CD14-positive monocyte (primary cell): ENCODE measurements around the gene FAM135A. TPM values are rescaled to one million over a fixed set of nuclear protein-coding genes. Genes with fewer than 3 reads are reported as not detected.

ENCODE experiments used
- DNase-seq, 3 donors: peaks; one replicate each; pipeline ENCODE4 v3.0.0-alpha.2; 2011 to 2022
- H2AFZ ChIP-seq: 2 replicates; pipeline ENCODE4 v1.6.0; 2012; ENCODE audit warnings: mild to moderate bottlenecking, low read depth, low read length, inconsistent platforms; ENCODE audit not compliant: insufficient read depth, poor library complexity, severe bottlenecking
- H3K27ac ChIP-seq, 2 donors: 1 replicate in 1 of 2; 2 replicates in 1 of 2; pipeline ENCODE4 v1.5.1; 2012 to 2013; ENCODE audit warnings: low read length in 2 of 2, control low read depth in 1 of 2, inconsistent platforms in 1 of 2, low read depth in 1 of 2, mild to moderate bottlenecking in 1 of 2
- H3K27me3 ChIP-seq, 2 donors: one replicate each; pipeline versions ENCODE4 v1.6.0 to v1.6.1; 2011 to 2013; ENCODE audit warnings: low read length in 2 of 2; ENCODE audit not compliant: control insufficient read depth in 2 of 2, insufficient read depth in 2 of 2
- H3K36me3 ChIP-seq, 2 donors: replicated peaks in 1 of 2; 1 replicate in 1 of 2; 2 replicates in 1 of 2; pipeline versions ENCODE4 v1.5.1 to v1.6.1; 2012 to 2013; ENCODE audit warnings: low read length in 2 of 2, control low read depth in 1 of 2, inconsistent platforms in 1 of 2, mild to moderate bottlenecking in 1 of 2; ENCODE audit not compliant: insufficient read depth in 2 of 2, control insufficient read depth in 1 of 2
- H3K4me1 ChIP-seq, 2 donors: 1 replicate in 1 of 2; 2 replicates in 1 of 2; pipeline versions ENCODE4 v1.5.1 to v1.6.1; 2012 to 2013; ENCODE audit warnings: low read length in 2 of 2, control low read depth in 1 of 2, inconsistent platforms in 1 of 2, mild to moderate bottlenecking in 1 of 2, moderate library complexity in 1 of 2; ENCODE audit not compliant: insufficient read depth in 2 of 2, control insufficient read depth in 1 of 2
- H3K4me2 ChIP-seq: replicated peaks from 2 replicates; pipeline ENCODE3; 2012; ENCODE audit warnings: low read length, moderate library complexity, mild to moderate bottlenecking; ENCODE audit not compliant: poor library complexity, severe bottlenecking; ENCODE audit errors: extremely low read depth
- H3K4me3 ChIP-seq, 3 experiments: fragments of 200-600 bp in 1 of 3; sonication (generic) in 1 of 3; replicated peaks in 1 of 3; 1 replicate in 2 of 3; 2 replicates in 1 of 3; pipeline ENCODE4 v1.5.1; 2011 to 2013; ENCODE audit warnings: low read length in 3 of 3, mild to moderate bottlenecking in 3 of 3, control low read depth in 2 of 3, low read depth in 2 of 3, inconsistent platforms in 1 of 3, moderate library complexity in 1 of 3
- H3K79me2 ChIP-seq: 2 replicates; pipeline ENCODE4 v1.6.0; 2012; ENCODE audit warnings: mild to moderate bottlenecking, control low read depth, inconsistent platforms, low read length, moderate library complexity; ENCODE audit not compliant: insufficient read depth
- H3K9ac ChIP-seq: 2 replicates; pipeline ENCODE4 v1.6.0; 2017; ENCODE audit warnings: low read length, mild to moderate bottlenecking; ENCODE audit not compliant: insufficient read depth, poor library complexity, severe bottlenecking
- H3K9me3 ChIP-seq, 2 donors: replicated peaks in 1 of 2; 1 replicate in 1 of 2; 2 replicates in 1 of 2; pipeline versions ENCODE4 v1.5.1 to v1.6.1; 2012 to 2013; ENCODE audit warnings: low read length in 2 of 2, control low read depth in 1 of 2; ENCODE audit not compliant: control insufficient read depth in 1 of 2, insufficient read depth in 1 of 2
- H4K20me1 ChIP-seq: 2 replicates; pipeline ENCODE4 v1.6.0; 2012; ENCODE audit warnings: mild to moderate bottlenecking, low read length, control low read depth, moderate library complexity; ENCODE audit not compliant: insufficient read depth
- H3K27ac Mint-ChIP-seq, 7 donors: one replicate each; pipeline ENCODE4 v1.8.0; 2020; ENCODE audit warnings: mild to moderate bottlenecking in 7 of 7, mixed read lengths in 7 of 7, moderate library complexity in 6 of 7, inconsistent platforms in 2 of 7
- H3K27me3 Mint-ChIP-seq, 3 donors: one replicate each; pipeline ENCODE4 v1.8.0; 2021 to 2022; ENCODE audit warnings: low read depth in 3 of 3, mild to moderate bottlenecking in 3 of 3, mixed read lengths in 3 of 3, moderate library complexity in 3 of 3, inconsistent platforms in 1 of 3
- H3K36me3 Mint-ChIP-seq, 2 donors: one replicate each; pipeline ENCODE4 v1.8.0; 2020; ENCODE audit warnings: mixed read lengths in 2 of 2, inconsistent platforms in 1 of 2, mild to moderate bottlenecking in 1 of 2
- H3K4me1 Mint-ChIP-seq: one replicate; pipeline ENCODE4 v1.8.0; 2020; ENCODE audit warnings: mild to moderate bottlenecking, mixed read lengths
- H3K4me3 Mint-ChIP-seq, 2 donors: one replicate each; pipeline ENCODE4 v1.8.0; 2020; ENCODE audit warnings: mild to moderate bottlenecking in 2 of 2, mixed read lengths in 2 of 2, moderate library complexity in 1 of 2
- H3K9me3 Mint-ChIP-seq, 7 donors: one replicate each; pipeline ENCODE4 v1.8.0; 2020 to 2022; ENCODE audit warnings: mixed read lengths in 7 of 7, mild to moderate bottlenecking in 6 of 7, moderate library complexity in 6 of 7, inconsistent platforms in 2 of 7
- WGBS: methylation state at CpG from one replicate; pipeline ENCODE4 v1.1.5; 2013; ENCODE audit warnings: missing lambda C conversion rate; ENCODE audit not compliant: insufficient coverage; 5-methylcytosine and 5-hydroxymethylcytosine counted together
- intact Hi-C, 2 donors: fragments of 100-400 bp; cut with micrococcal nuclease; formaldehyde crosslinking; loops; one replicate each; pipeline versions ENCODE4 v1.15.0 to v1.15.1; 2023
- polyA plus RNA-seq, 3 donors: library from polyadenylated mRNA; depleted of rRNA in 1 of 3; unstranded in 2 of 3; stranded (reverse) in 1 of 3; fragments of 300-500 nt in 2 of 3; fragments of >200 nt in 1 of 3; fragmentation: Illumina TruSeq in 2 of 3; gene quantifications; 1 replicate in 2 of 3; 2 replicates in 1 of 3; pipeline ENCODE4 v1.2.3, GENCODE V29; 2012 to 2021
- TF ChIP-seq, protein P1 (sequence below): fragments of 200-600 bp; IDR thresholded peaks from one replicate; pipeline ENCODE4 v1.8.0; 2022; ENCODE audit warnings: antibody characterized with exemption, mild to moderate bottlenecking

FAM135A gene
- polyA plus RNA-seq, 3 donors: 4.1 to 10.3 (median 5.4) TPM

DNA sequence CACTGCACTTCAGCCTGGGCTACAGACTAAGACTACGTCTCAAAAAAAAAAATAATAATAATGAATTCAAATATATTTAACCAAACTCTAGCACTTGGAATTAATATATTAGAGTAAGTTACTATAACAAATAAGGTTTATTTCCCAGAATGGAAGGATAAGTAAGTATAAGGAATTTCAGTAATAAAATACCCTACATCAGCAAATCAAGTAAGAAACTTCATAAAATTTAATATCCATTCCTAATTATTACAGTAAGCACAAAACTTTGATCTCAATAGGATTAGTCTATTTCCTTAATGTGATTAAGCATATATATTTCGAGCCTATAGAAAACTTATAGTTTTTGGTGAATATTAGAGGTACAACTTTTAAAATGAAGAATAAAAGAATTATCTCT, 116.7 kb downstream of the FAM135A start:
- Mint-ChIP-seq H3K4me1 (peaks cover 2% of the 10 kb centered on the region), H3K36me3 (peaks cover 23 to 29% of the 10 kb centered on the region in 2 donors), H3K4me3 (no peak overlapping the region), H3K27me3 (no peaks in the 10 kb centered on the region), H3K27ac (no peak overlapping the region), H3K9me3 (no peaks in the 10 kb centered on the region)
- Histone ChIP-seq H3K79me2 (no peaks in the 10 kb centered on the region), H3K27ac (no peak overlapping the region), H3K4me3 (no peak overlapping the region), H3K36me3 (peaks cover 17 to 21% of the 10 kb centered on the region in 2 donors), H3K27me3 (no peaks in the 10 kb centered on the region), H3K4me2 (no peak overlapping the region), H2AFZ (no peak overlapping the region), H4K20me1 (no peaks in the 10 kb centered on the region), H3K9ac (no peak overlapping the region), H3K9me3 (no peaks in the 10 kb centered on the region), H3K4me1 (no peaks in the 10 kb centered on the region)
- intact Hi-C loops: no loop called here
- DNase-seq: no peak
- no CpG with 5 or more reads among the region's 2 CpGs for WGBS
- TF ChIP-seq, protein P1, sequence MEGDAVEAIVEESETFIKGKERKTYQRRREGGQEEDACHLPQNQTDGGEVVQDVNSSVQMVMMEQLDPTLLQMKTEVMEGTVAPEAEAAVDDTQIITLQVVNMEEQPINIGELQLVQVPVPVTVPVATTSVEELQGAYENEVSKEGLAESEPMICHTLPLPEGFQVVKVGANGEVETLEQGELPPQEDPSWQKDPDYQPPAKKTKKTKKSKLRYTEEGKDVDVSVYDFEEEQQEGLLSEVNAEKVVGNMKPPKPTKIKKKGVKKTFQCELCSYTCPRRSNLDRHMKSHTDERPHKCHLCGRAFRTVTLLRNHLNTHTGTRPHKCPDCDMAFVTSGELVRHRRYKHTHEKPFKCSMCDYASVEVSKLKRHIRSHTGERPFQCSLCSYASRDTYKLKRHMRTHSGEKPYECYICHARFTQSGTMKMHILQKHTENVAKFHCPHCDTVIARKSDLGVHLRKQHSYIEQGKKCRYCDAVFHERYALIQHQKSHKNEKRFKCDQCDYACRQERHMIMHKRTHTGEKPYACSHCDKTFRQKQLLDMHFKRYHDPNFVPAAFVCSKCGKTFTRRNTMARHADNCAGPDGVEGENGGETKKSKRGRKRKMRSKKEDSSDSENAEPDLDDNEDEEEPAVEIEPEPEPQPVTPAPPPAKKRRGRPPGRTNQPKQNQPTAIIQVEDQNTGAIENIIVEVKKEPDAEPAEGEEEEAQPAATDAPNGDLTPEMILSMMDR: no peak

DNA sequence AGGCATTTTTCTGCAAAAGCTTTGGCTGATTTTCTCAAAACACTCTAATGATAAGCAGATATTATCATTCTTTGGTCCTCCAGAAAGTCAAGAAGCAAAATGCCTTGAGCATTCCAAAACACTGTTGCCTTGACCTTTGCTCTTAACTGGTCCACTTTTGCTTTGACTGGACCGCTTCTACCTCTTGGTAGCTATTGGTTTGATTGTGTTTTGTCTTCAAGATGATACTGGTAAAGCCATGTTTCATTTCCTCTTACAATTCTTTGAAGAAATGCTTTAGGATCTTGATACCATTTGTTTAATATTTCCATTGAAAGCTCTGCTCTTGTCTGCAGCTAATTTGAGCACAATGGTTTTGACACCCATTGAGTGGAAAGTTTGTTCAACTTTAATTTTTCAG, 117.8 kb downstream of the FAM135A start:
- Histone ChIP-seq H3K9me3 (no peaks in the 10 kb centered on the region), H3K79me2 (no peaks in the 10 kb centered on the region), H3K27me3 (no peaks in the 10 kb centered on the region), H3K4me1 (no peaks in the 10 kb centered on the region), H3K4me2 (no peak overlapping the region), H3K27ac (no peak overlapping the region), H3K4me3 (no peak overlapping the region), H4K20me1 (no peaks in the 10 kb centered on the region), H3K36me3 (peaks cover 11 to 23% of the 10 kb centered on the region in 2 donors), H3K9ac (no peak overlapping the region), H2AFZ (no peak overlapping the region)
- H3K4me1 Mint-ChIP-seq: peaks cover 2% of the 10 kb centered on the region
- no peaks in the 10 kb centered on the region for H3K9me3 Mint-ChIP-seq
- DNase-seq: no peak
- TF ChIP-seq, protein P1: no peak
- no peaks in the 10 kb centered on the region for H3K27me3 Mint-ChIP-seq
- no peak overlapping the region for H3K4me3 Mint-ChIP-seq
- no CpG with 5 or more reads among the region's 1 CpG for WGBS
- H3K27ac Mint-ChIP-seq: no peak overlapping the region
- H3K36me3 Mint-ChIP-seq: peaks cover 23 to 24% of the 10 kb centered on the region in 2 donors
- intact Hi-C loops: no loop called here
